Measurements from ENCODE around the gene MACF1. TPM values are rescaled to one million over a fixed set of nuclear protein-coding genes. Genes with fewer than 3 reads are reported as not detected.

Gene MACF1
- total and polyA plus RNA-seq, 2 of the 13 experiments (the other 11 are each of a cell fraction or from before 2014, with no cell fraction given) = 36.7 to 65.4 TPM

DNA sequence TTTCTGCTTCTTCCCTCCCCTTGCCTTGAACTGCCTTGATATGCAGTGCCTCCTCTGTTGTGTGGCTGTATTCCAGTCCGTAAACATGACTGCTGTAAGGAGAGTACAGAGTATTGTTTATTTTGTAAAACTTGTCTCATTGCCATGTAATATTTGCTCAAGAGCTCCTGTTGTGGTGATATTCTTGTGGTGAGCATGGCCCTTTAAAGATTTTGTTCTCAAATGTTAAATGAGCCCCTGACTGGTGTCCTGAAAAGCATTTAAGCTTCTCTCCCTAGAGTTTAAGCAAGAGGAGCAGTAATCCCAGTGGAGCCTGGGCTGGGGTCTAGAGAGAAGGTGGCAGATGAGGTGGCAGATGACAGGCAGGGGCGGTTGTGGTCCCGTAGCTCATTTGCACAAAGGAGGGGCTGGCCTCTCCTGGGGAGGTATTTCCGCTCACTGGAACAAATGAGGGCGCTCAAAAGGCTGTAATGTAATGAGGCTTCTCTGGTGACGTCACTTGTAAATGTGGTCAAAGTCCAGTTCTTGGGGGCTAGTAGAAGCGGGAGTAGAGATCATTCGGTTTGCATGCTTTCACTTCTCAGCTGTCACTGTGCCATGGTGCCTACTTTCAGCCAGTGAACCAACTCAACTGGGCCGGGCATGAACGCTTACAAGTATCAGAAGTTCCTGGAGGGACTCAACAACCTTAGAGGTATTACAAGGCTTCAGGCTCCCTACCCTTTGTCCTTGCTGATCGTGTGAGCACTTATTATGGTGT, 46.0 kb upstream of the MACF1 start (continued):
- TF ChIP-seq, protein P1, sequence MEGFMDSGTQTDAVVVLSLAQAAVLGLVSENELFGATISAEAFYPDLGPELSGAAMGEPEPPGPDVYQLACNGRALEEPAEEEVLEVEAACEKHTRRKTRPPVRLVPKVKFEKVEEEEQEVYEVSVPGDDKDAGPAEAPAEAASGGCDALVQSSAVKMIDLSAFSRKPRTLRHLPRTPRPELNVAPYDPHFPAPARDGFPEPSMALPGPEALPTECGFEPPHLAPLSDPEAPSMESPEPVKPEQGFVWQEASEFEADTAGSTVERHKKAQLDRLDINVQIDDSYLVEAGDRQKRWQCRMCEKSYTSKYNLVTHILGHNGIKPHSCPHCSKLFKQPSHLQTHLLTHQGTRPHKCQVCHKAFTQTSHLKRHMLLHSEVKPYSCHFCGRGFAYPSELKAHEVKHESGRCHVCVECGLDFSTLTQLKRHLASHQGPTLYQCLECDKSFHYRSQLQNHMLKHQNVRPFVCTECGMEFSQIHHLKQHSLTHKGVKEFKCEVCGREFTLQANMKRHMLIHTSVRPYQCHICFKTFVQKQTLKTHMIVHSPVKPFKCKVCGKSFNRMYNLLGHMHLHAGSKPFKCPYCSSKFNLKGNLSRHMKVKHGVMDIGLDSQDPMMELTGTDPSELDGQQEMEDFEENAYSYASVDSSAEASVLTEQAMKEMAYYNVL (CRISPR knock-in tag; IDR thresholded peaks at IDR 0.05; ENCODE audit: borderline replicate concordance) = no peak
- TF ChIP-seq, protein P2, sequence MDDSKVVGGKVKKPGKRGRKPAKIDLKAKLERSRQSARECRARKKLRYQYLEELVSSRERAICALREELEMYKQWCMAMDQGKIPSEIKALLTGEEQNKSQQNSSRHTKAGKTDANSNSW (CRISPR knock-in tag; IDR thresholded peaks at IDR 0.05; ENCODE audit: borderline replicate concordance) = no peak
- no peak for TF ChIP-seq MLLT10 (CRISPR knock-in tag; IDR thresholded peaks at IDR 0.05)
- TF ChIP-seq, protein P3, sequence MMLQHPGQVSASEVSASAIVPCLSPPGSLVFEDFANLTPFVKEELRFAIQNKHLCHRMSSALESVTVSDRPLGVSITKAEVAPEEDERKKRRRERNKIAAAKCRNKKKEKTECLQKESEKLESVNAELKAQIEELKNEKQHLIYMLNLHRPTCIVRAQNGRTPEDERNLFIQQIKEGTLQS (CRISPR knock-in tag; IDR thresholded peaks at IDR 0.05) = peak; percentile 10; the same call in 1 of the 2 replicates
- TF ChIP-seq, protein P4, sequence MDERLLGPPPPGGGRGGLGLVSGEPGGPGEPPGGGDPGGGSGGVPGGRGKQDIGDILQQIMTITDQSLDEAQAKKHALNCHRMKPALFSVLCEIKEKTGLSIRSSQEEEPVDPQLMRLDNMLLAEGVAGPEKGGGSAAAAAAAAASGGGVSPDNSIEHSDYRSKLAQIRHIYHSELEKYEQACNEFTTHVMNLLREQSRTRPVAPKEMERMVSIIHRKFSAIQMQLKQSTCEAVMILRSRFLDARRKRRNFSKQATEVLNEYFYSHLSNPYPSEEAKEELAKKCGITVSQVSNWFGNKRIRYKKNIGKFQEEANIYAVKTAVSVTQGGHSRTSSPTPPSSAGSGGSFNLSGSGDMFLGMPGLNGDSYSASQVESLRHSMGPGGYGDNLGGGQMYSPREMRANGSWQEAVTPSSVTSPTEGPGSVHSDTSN (CRISPR knock-in tag; IDR thresholded peaks at IDR 0.05) = peak; percentile 59; the same call in 1 of the 2 replicates
- TF ChIP-seq ZBTB1 (CRISPR knock-in tag; IDR thresholded peaks at IDR 0.05; ENCODE audit: borderline replicate concordance) = no peak
- peak; percentile 54 for TF ChIP-seq GATAD2A (CRISPR knock-in tag; IDR thresholded peaks at IDR 0.05)
- no peak for TF ChIP-seq HES4 (CRISPR knock-in tag; IDR thresholded peaks at IDR 0.05; ENCODE audit: borderline replicate concordance)
- TF ChIP-seq POGZ (CRISPR knock-in tag; IDR thresholded peaks at IDR 0.05) = peak; percentile 68
- TF ChIP-seq, protein P5, sequence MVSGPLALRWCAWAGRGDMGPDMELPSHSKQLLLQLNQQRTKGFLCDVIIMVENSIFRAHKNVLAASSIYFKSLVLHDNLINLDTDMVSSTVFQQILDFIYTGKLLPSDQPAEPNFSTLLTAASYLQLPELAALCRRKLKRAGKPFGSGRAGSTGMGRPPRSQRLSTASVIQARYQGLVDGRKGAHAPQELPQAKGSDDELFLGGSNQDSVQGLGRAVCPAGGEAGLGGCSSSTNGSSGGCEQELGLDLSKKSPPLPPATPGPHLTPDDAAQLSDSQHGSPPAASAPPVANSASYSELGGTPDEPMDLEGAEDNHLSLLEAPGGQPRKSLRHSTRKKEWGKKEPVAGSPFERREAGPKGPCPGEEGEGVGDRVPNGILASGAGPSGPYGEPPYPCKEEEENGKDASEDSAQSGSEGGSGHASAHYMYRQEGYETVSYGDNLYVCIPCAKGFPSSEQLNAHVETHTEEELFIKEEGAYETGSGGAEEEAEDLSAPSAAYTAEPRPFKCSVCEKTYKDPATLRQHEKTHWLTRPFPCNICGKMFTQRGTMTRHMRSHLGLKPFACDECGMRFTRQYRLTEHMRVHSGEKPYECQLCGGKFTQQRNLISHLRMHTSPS (CRISPR knock-in tag; IDR thresholded peaks at IDR 0.05; ENCODE audit: low read depth) = no peak; the same call in 1 of the 2 replicates
- no peak for TF ChIP-seq NFATC3 (CRISPR knock-in tag; IDR thresholded peaks at IDR 0.05)
- 0 out of 2 replicates have a peak, but pooled peaks have one; percentile 59 for TF ChIP-seq SAFB2 (CRISPR knock-in tag; IDR thresholded peaks at IDR 0.05; ENCODE audit: borderline replicate concordance, low read depth)
- peak; percentile 51 for TF ChIP-seq TBL1XR1 (IDR thresholded peaks at IDR 0.05; ENCODE audit: borderline replicate concordance, low read length, partially characterized antibody)
- peak; percentile 48; the same call in 1 of the 2 replicates for TF ChIP-seq ZNF614 (CRISPR knock-in tag; IDR thresholded peaks at IDR 0.05; ENCODE audit: borderline replicate concordance)
- peak; percentile 100 for TF ChIP-seq CREB1 (IDR thresholded peaks at IDR 0.05)
- peak; percentile 97 for TF ChIP-seq CREB1 (CRISPR knock-in tag; IDR thresholded peaks at IDR 0.05)
- TF ChIP-seq ELF3 (CRISPR knock-in tag; IDR thresholded peaks at IDR 0.05) = peak; percentile 18; the same call in 1 of the 2 replicates
- TF ChIP-seq, protein P6, sequence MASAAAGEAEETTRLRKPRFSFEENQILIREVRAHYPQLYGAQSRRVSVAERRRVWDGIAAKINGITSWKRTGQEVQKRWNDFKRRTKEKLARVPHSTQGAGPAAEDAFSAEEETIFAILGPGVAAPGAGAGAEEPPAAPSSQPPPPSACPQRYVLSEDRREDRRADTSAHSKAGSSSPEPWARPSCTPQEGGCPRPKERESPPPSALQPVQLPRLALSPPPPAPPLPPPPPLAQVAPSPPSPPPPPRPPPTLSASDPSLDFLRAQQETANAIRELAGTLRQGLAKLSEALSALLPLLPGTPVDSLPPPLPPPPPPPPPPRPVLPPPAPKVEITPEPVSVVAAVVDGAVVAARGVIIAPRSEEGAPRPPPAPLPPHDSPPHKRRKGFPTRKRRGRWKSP (CRISPR knock-in tag; IDR thresholded peaks at IDR 0.05) = peak; percentile 59; the same call in 1 of the 2 replicates
- no peak for TF ChIP-seq ZNF337 (CRISPR knock-in tag; IDR thresholded peaks at IDR 0.05; ENCODE audit: borderline replicate concordance, low read depth)
- no peak for TF ChIP-seq ZNF260 (CRISPR knock-in tag; IDR thresholded peaks at IDR 0.05; ENCODE audit: borderline replicate concordance, low read depth)
- peak; percentile 54; the same call in 1 of the 2 replicates for TF ChIP-seq SOX5 (CRISPR knock-in tag; IDR thresholded peaks at IDR 0.05; ENCODE audit: borderline replicate concordance)
- TF ChIP-seq ZBTB21 (CRISPR knock-in tag; IDR thresholded peaks at IDR 0.05) = peak; percentile 96
- peak; percentile 68; the same call in 1 of the 2 replicates for TF ChIP-seq ZNF607 (CRISPR knock-in tag; IDR thresholded peaks at IDR 0.05; ENCODE audit: borderline replicate concordance)

Data from HepG2 (cell line).